Pancreas (tissue), 10 donors: Measurements from ENCODE around the gene PATZ1. TPM values are rescaled to one million over a fixed set of nuclear protein-coding genes. Genes with fewer than 3 reads are reported as not detected.

Experiments
- ATAC-seq, 4 donors: fragments of 200-7000 bp; cut with Tn5 transposase; one replicate each; pipeline versions ENCODE4 v1.8.0 to v1.9.1; 2020; ENCODE audit warnings: mild to moderate bottlenecking in 4 of 4, moderate library complexity in 4 of 4
- DNase-seq, 6 donors: peaks; one replicate each; pipeline ENCODE4 v3.0.0-alpha.2; 2020
- FAIRE-seq: peaks from 2 replicates; lab custom pipeline; 2012; peaks lifted over from hg19 to GRCh38; lab: Jason Lieb, UNC
- H3K27ac ChIP-seq, 4 donors: fragments of 200-600 bp; sonication (generic); 1 replicate in 3 of 4; 2 replicates in 1 of 4; pipeline versions ENCODE4 v1.5.0 to v1.8.0; 2020
- H3K27me3 ChIP-seq, 4 donors: fragments of 200-600 bp; one replicate each; pipeline ENCODE4 v1.8.0; 2021
- H3K36me3 ChIP-seq, 3 donors: fragments of 200-600 bp; sonication (generic) in 1 of 3; one replicate each; pipeline versions ENCODE4 v1.5.0 to v1.8.0; 2020 to 2021
- H3K4me1 ChIP-seq, 3 donors: fragments of 200-600 bp; one replicate each; pipeline ENCODE4 v1.8.0; 2021
- H3K4me3 ChIP-seq, 4 donors: fragments of 200-600 bp; sonication (generic) in 2 of 4; one replicate each; pipeline versions ENCODE4 v1.5.0 to v1.8.0; 2020 to 2021
- H3K9me3 ChIP-seq, 4 donors: fragments of 200-600 bp; one replicate each; pipeline ENCODE4 v1.8.0; 2021
- CTCF ChIP-seq, 4 donors: fragments of 200-600 bp; sonication (generic) in 3 of 4; IDR thresholded peaks; one replicate each; pipeline versions ENCODE4 v1.5.0 to v1.8.0; 2021; ENCODE audit warnings: antibody characterized with exemption in 4 of 4
- WGBS, 2 donors: extraction: QIAGEN DNeasy Blood & Tissue Kit; methylation state at CpG; one replicate each; pipeline ENCODE4 v1.1.7; 2013; 5-methylcytosine and 5-hydroxymethylcytosine counted together
- intact Hi-C, 3 donors: fragments of 100-400 bp; cut with DNase I; formaldehyde crosslinking; loops; one replicate each; pipeline versions ENCODE4 v1.11.1 to v1.14.2; 2022
- polyA plus RNA-seq, 2 donors: library from polyadenylated mRNA; stranded (reverse); fragments of 200-250 nt; gene quantifications; one replicate each; pipeline ENCODE4 v1.2.3, GENCODE V29; 2013
- total RNA-seq, 6 donors: library from RNA; stranded (reverse); fragmentation: NEBNext Ultra II Directional in 4 of 6; extraction: Animal tissue kit (Norgen Biotek cat#: 25700) in 4 of 6; gene quantifications; one replicate each; pipeline versions ENCODE4 v1.2.1 to v1.2.4, GENCODE V29; 2021 to 2023
- donor health status: healthy with polysubstance abuse.
- donor health status: DM: no; HTN: no; CAD: no; lungs with moderate emphysema.
- donor health status: DM: no; HTN: no; CAD: no.
- donor health status: control.
- donor health status: control.
- donor health status: Bipolar disorder and iron deficiency.
- donor health status: DM: yes; HTN: yes; CAD: no.
- donor health status: DM: no; HTN: no; CAD: no.
- donor health status: DM: no; HTN: no; CAD: no.
- donor health status: DM: yes; HTN: yes; CAD: no.

Gene PATZ1
- total and polyA plus RNA-seq, 8 donors: 12.0 to 30.2 (median 17.6) TPM

GRCh38 chr22:31377612-31378011 is 31.5 kb upstream of the PATZ1 start:
- no peaks in the 10 kb centered on the region for H3K4me1 ChIP-seq
- WGBS, 2 donors: 80 to 87% methylated on average over 3 of the region's 3 CpGs
- no peak for TF ChIP-seq CTCF (IDR thresholded peaks at IDR 0.05)
- no peaks in the 10 kb centered on the region for H3K9me3 ChIP-seq
- H3K4me3 ChIP-seq: no peak overlapping the region
- ATAC-seq (no peak), FAIRE-seq (no peak), DNase-seq (no peak)
- no peaks in the 10 kb centered on the region for H3K36me3 ChIP-seq
- intact Hi-C loops: no loop called here
- H3K27me3 ChIP-seq: no peaks in the 10 kb centered on the region
- H3K27ac ChIP-seq: no peak overlapping the region

GRCh38 chr22:31367426-31367825 is 21.3 kb upstream of the PATZ1 start:
- FAIRE-seq (no peak), ATAC-seq (no peak), DNase-seq (no peak)
- H3K4me3 ChIP-seq: no peak overlapping the region
- no peaks in the 10 kb centered on the region for H3K36me3 ChIP-seq
- no peaks in the 10 kb centered on the region for H3K27me3 ChIP-seq
- no peaks in the 10 kb centered on the region for H3K9me3 ChIP-seq
- H3K27ac ChIP-seq: no peak overlapping the region
- TF ChIP-seq CTCF (IDR thresholded peaks at IDR 0.05): no peak
- intact Hi-C loops: no loop called here
- 76 to 79% methylated on average over 3 of the region's 3 CpGs for WGBS, 2 donors
- H3K4me1 ChIP-seq: no peaks in the 10 kb centered on the region

- FAIRE-seq: no peak
- DNase-seq: no peak
- Histone ChIP-seq H3K9me3 (no peaks in the 10 kb centered on the region), H3K4me1 (no peaks in the 10 kb centered on the region), H3K36me3 (no peaks in the 10 kb centered on the region), H3K4me3 (no peak overlapping the region), H3K27me3 (no peaks in the 10 kb centered on the region), H3K27ac (no peak overlapping the region)
- intact Hi-C loops: no loop called here
- 59 to 61% methylated on average over 3 of the region's 3 CpGs for WGBS, 2 donors
- no peak for TF ChIP-seq CTCF (IDR thresholded peaks at IDR 0.05)
- no peak for ATAC-seq
Measured at GRCh38 chr22:31363885-31364465, 17.8 kb upstream of the PATZ1 start.

GRCh38 chr22:31361743-31362142 is 15.6 kb upstream of the PATZ1 start:
- intact Hi-C loops: no loop called here
- H3K27ac ChIP-seq: no peak overlapping the region
- no peaks in the 10 kb centered on the region for H3K36me3 ChIP-seq
- no peak overlapping the region for H3K4me3 ChIP-seq
- no peak for FAIRE-seq
- WGBS, 2 donors: 57 to 89% methylated on average over 1 of the region's 1 CpG
- no peak for DNase-seq
- TF ChIP-seq CTCF (IDR thresholded peaks at IDR 0.05): no peak
- no peaks in the 10 kb centered on the region for H3K4me1 ChIP-seq
- no peaks in the 10 kb centered on the region for H3K9me3 ChIP-seq
- no peak for ATAC-seq
- no peaks in the 10 kb centered on the region for H3K27me3 ChIP-seq

GRCh38 chr22:31360029-31360428 is 13.9 kb upstream of the PATZ1 start:
- Histone ChIP-seq H3K27ac (no peak overlapping the region), H3K36me3 (no peaks in the 10 kb centered on the region), H3K4me1 (no peaks in the 10 kb centered on the region), H3K4me3 (no peak overlapping the region), H3K27me3 (no peaks in the 10 kb centered on the region), H3K9me3 (no peaks in the 10 kb centered on the region)
- no peak for ATAC-seq
- no peak for DNase-seq
- intact Hi-C loops: no loop called here
- no peak for TF ChIP-seq CTCF (IDR thresholded peaks at IDR 0.05)
- 68 to 69% methylated on average over 1 of the region's 1 CpG for WGBS, 2 donors
- FAIRE-seq: no peak
